AG10803 (cell line): ENCODE results near the gene AHRR.

Experiments used
- DNase-seq: peaks from one replicate; pipeline ENCODE4 v3.0.0; 2010; ENCODE audit warnings: low read depth
- H3K4me3 ChIP-seq: 2 replicates; pipeline ENCODE4 v1.5.1; 2011; ENCODE audit warnings: mild to moderate bottlenecking, low read length, control low read depth
- TF ChIP-seq, protein P1 (sequence below): conservative IDR thresholded peaks from 2 replicates; pipeline ENCODE4 v1.5.1; 2011; ENCODE audit warnings: mild to moderate bottlenecking, low read length, control low read depth, inconsistent platforms

AHRR gene

DNA sequence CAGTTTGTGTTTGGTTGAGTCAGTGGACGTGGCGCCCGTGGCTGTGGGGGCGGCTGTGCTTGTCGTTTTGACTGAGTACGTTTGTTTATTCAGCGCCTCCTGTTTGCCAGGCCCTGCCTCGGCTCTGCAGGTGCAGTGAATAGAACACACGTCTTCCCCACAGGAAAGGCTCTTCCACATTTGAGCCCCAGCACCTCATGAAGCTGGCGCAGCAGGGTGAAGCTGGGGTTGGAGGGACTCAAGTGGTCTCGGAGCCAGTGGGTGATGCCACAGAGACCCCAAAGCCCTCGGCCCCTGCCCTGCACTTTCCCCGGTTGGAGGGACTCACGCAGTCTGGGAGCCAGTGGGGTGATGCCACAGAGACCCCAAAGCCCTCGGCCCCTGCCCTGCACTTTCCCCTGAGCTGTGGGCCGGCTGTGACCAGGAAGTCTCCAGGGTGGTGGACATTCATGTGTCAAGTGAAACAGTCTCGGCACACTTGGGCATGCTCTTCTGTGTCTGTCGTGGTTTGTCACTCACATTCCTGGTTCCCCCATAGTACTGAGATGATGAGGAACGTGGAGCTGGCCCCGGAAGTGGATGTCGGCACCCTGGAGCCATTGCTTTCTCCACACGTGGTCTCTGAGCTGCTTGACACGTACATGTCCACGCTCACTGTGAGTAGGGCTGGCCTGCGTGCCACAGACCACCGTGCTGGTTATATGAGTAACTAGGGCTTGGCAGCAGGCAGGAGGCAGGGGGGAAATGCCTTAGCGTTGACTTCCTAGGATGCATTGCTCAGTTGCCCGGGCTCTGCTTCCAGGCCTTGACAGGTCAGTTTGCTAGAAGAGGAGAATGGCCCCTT is 135.1 kb downstream of the AHRR start:
- H3K4me3 ChIP-seq: no peak overlapping the region
- DNase-seq: no peak
- TF ChIP-seq, protein P1, sequence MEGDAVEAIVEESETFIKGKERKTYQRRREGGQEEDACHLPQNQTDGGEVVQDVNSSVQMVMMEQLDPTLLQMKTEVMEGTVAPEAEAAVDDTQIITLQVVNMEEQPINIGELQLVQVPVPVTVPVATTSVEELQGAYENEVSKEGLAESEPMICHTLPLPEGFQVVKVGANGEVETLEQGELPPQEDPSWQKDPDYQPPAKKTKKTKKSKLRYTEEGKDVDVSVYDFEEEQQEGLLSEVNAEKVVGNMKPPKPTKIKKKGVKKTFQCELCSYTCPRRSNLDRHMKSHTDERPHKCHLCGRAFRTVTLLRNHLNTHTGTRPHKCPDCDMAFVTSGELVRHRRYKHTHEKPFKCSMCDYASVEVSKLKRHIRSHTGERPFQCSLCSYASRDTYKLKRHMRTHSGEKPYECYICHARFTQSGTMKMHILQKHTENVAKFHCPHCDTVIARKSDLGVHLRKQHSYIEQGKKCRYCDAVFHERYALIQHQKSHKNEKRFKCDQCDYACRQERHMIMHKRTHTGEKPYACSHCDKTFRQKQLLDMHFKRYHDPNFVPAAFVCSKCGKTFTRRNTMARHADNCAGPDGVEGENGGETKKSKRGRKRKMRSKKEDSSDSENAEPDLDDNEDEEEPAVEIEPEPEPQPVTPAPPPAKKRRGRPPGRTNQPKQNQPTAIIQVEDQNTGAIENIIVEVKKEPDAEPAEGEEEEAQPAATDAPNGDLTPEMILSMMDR: no peak

DNA sequence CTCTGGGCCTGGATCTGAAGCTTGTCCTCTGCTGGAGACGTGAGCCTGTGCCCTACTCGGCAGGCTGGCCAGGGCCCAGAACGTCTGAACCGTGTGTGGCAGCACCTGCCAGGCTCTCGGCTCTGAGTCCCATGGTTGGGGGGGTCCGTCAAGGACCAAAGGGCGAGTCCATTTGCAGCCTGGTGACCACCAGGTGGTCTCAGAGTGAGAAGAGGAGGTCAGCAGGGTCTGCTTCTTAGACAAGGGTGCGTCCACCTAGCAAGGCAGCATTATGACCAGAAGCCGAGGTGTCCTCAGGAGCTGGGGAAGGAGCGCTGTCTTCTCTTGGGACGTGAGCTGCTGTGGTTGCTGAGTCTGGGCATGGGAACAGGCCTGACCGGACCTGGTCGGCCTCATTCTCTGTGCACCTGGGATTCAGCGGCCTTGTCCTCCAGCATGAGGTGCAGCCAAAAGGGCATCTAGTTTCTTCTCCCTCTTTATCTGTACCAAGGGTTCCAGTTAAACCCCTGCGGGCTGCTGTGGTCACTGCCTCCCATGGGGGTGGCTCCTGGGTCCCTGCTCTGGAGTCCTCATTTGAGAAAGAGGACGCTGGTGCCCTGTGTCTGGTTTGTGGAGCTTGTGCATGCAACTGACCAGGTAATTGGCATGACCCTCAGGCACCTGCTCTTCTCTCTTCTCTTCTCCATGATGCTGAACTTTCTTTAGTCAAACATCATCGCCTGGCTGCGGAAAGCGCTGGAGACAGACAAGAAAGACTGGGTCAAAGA is 135.9 kb downstream of the AHRR start:
- H3K4me3 ChIP-seq: no peak overlapping the region
- TF ChIP-seq, protein P1: no peak
- no peak for DNase-seq

DNA sequence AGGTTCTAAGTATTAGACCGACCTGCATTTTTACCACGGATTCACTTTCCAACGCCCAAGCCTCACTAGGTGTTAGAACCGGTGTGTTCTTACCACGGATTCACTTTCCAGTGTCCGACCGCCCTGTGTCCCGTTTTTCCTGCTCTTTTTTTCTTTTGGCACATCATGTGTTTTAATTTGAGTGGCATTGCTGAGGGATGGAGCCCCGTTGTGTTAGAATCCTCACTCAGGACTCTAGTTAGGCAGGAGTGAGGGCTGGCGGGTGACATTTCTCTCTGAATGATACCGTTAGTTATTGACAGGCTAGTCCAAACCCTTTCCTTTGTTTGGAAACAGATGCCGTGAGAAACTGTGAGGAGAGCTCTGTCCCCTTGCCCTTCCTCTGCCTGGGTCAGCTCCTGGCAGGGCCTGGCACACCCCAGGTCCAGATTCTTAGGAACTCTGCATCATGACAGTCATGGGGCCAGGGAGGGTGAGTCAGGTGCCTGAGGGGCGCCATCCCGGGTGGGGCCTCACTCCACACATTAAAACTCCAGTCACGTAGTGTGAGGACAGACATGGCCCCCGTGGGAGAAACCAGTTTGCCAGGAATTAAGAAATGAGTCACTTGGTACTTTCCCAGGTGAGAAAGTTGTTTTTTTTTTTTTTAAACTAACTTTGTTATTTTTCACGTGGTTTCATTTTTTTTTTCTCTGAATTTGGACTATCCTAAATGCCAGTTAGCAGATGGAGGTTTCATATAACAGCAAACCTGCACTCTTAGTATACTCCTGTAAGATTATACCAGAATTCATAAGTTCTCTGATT is 137.2 kb downstream of the AHRR start:
- peak; percentile 49 for DNase-seq
- TF ChIP-seq, protein P1: no peak

DNA sequence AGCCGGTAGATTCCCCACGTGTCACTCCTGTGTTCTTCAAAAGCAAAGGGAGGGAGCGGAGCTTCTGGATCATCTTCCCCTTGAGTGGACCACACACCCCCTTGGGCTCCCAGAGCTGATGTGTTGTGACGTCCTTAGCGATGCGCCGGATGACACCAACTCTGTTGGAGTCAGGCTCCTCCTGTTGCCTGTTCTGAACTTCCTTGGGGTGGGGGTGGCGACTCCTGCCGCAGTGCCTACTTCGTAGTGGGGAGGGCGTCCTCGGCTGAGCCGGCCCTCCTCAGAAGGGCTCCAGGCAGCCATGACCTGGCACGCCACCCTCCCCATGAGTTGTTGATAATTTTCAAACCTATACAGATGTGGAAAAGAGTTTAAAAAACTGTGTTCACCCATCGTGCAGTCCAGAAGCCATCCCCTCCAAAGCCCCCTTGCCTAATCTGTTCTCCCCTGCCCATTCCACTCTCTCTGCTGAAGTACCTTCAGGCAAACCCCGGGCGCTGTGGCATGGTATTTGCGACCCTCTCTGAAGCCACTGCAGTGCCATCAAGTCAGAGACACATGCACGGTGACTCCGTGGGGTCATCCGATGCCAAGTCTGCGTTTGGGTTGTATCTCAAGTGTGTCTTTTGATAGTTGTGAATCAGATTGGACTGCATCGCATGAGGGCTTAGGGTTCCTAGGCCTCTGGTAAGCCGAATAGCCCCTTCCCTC is 138.2 kb downstream of the AHRR start:
- TF ChIP-seq, protein P1: no peak
- H3K4me3 ChIP-seq: no peak overlapping the region
- DNase-seq: no peak

More for the DNA sequence above, 137.2 kb downstream of the AHRR start:
- H3K4me3 ChIP-seq: no peak overlapping the region

DNA sequence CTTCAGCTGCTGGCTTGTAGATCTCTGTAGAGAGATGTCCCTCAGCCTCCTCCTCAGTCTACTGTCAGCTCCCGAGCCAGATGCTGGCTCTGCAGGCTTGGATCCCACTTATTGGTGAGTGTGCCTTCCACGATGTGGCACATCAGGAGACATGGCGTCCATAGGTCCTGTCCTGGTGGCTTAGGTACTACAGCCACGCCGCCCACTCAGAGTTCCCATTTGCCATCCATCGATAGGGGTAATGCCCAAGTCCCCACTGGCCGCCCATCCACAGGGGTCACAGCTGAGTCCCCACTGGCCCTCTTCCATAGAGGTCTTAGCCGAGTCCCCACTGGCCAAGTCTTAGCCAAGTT is 138.7 kb downstream of the AHRR start:
- TF ChIP-seq, protein P1: no peak
- no peak for DNase-seq
- no peak overlapping the region for H3K4me3 ChIP-seq

DNA sequence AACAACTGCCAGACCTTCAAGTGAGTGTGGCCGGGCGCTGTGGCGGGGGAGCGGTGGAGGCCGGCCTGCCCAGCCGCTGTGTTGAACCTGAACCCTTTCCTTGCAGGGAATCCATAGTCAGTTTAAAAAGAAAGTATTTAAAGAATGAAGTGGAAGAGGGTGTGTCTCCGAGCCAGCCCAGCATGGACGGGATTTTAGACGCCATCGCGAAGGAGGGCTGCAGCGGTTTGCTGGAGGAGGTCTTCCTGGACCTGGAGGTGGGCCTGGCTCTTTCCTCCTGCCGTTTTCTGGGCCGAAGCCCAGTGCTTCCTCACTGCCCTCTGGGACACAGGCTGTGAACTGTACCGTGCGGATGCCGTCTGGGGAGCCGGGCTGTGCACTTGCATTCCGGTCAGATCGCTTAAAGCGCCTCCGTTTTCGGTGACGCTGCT is 140.6 kb downstream of the AHRR start:
- TF ChIP-seq, protein P1: no peak
- no peak overlapping the region for H3K4me3 ChIP-seq
- no peak for DNase-seq
